Epithelial cell of proximal tubule (primary cell): Measurements from ENCODE around the gene JPT1. TPM values are rescaled to one million over a fixed set of nuclear protein-coding genes. Genes with fewer than 3 reads are reported as not detected.
"Not testable (repeated sequence)": the region's sequence is repeated elsewhere in the genome, so short reads cannot be mapped to it uniquely, and the experiment has no call there.

ENCODE experiments used
- DNase-seq: peaks from one replicate; pipeline ENCODE4 v3.0.0-alpha.2; 2011; ENCODE audit warnings: low read depth
- H3K4me3 ChIP-seq: 2 replicates; pipeline ENCODE4 v1.5.1; 2011; ENCODE audit warnings: low read depth, mild to moderate bottlenecking, low read length
- total RNA-seq: library from RNA; depleted of rRNA; stranded (reverse); fragments of >200 nt; gene quantifications from 2 replicates; pipeline ENCODE4 v1.2.3, GENCODE V29; 2015
- TF ChIP-seq, protein P1 (sequence below): conservative IDR thresholded peaks from 2 replicates; pipeline ENCODE4 v1.5.1; 2012; ENCODE audit warnings: low read depth, mild to moderate bottlenecking, low read length

JPT1 gene
- total RNA-seq, 1 donor from 2014 or later: 539 TPM

DNA sequence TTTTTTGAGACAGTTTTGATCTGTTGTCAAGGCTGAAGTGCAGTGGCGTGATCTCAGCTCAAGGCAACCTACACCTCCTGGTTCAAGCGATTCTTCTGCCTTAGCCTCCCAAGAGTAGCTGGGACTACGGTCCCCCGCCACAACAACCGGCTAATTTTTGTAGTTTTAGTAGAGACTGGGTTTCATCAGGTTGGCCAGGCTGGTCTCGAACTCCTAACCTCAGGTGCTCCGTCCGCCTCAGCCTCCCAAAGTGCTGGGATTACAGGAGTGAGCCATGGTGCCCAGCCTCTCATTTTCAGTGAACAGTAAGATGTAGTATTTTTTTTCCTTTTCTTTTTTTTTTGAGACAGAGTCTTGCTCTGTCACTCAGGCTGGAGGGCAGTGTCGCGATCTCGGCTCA, 20.7 kb upstream of the JPT1 start:
- TF ChIP-seq, protein P1, sequence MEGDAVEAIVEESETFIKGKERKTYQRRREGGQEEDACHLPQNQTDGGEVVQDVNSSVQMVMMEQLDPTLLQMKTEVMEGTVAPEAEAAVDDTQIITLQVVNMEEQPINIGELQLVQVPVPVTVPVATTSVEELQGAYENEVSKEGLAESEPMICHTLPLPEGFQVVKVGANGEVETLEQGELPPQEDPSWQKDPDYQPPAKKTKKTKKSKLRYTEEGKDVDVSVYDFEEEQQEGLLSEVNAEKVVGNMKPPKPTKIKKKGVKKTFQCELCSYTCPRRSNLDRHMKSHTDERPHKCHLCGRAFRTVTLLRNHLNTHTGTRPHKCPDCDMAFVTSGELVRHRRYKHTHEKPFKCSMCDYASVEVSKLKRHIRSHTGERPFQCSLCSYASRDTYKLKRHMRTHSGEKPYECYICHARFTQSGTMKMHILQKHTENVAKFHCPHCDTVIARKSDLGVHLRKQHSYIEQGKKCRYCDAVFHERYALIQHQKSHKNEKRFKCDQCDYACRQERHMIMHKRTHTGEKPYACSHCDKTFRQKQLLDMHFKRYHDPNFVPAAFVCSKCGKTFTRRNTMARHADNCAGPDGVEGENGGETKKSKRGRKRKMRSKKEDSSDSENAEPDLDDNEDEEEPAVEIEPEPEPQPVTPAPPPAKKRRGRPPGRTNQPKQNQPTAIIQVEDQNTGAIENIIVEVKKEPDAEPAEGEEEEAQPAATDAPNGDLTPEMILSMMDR: no peak
- DNase-seq: no peak
- no peak overlapping the region for H3K4me3 ChIP-seq

DNA sequence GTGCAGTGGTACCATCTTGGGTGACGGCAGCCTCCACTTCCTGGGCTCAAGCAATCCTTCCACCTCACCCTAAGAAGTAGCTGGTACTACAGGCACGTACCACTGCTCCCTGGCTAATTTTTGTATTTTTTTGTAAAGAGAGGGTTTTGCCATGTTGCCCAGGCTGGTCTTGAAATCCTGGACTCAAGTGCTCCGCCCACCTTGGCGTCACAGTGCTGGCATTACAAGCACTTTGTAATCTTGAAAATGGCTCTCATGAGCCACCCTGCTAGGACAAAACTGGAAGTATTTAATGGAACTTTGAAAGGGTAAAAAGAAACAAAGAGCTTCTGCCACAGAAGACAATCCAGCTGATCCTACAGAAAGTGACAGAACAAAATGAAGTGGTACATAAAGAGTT, 19.2 kb upstream of the JPT1 start:
- TF ChIP-seq, protein P1: no peak
- no peak for DNase-seq
- H3K4me3 ChIP-seq: no peak overlapping the region

DNA sequence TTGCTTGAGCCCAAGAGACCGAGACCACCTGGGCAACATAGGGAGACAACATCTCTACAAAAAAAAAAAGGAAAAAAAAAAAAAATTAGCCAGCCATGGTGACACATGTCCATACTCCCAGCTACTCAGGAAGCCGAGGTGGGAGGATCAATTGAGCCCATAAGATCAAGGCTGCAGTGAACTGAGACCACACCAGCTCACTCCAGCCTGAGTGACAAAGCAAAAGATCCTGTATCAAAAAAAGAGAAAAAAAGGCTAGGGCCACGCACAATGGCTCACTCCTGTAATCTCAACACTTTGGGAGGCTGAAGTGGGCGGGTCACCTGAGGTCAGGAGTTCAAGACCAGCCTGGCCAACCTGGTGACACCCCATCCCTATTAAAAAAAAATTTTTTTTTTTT, 14.7 kb upstream of the JPT1 start:
- no peak for DNase-seq
- TF ChIP-seq, protein P1: no peak
- no peak overlapping the region for H3K4me3 ChIP-seq

DNA sequence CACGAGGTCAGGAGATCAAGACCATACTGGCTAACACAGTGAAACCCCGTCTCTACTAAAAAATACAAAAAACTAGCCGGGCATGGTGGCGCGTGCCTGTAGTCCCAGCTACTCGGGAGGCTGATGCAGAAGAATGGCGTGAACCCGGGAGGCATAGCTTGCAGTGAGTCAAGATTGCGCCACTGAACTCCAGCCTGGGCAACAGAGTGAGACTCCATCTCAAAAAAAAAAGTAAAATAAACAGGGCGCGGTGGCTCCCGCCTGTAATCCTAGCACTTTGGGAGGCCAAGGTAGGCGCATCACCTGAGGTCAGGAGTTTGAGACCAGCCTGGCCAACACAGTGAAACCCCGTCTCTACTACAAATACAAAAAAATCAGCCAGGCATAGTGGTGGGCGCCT, 10.3 kb upstream of the JPT1 start:
- not testable (repeated sequence) for DNase-seq, H3K4me3 ChIP-seq

DNA sequence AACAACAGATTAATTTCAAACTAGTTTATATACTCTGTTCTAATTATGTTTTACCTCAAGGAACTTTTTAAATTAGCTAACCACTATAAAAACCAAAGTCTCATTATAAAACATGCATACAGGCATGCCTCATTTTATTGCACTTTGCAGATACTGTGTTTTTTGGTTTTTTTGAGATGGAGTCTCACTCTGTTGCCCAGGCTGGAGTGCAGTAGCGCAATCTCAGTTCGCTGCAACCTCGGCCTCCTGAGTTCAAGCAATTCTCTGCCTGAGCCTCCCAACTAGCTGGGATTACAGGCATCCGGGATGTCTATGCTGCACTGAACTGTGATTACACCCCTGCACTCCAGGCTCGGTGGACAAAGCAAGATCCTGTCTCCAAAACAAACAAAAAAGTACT, 8.8 kb upstream of the JPT1 start:
- TF ChIP-seq, protein P1: no peak
- no peak for DNase-seq
- no peak overlapping the region for H3K4me3 ChIP-seq

DNA sequence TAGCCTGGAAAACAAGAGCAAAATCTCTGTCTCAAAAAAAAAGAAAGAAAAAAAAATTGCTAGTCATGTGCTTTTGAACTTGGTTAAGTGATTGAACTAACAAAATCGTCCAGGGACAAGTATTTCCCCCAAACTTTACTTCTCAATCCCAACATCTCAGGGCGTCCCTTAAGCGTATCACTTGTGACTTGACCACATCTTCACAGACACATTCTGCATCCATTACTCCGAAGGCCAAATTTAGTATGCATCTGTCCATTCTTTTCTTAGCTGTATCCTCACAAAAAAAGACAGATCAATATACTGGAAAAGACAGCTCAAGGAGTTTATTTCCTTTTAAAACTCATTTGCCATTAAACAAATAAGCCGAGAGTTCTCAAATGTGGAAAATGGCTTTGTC, 5.9 kb upstream of the JPT1 start:
- TF ChIP-seq, protein P1: no peak
- no peak overlapping the region for H3K4me3 ChIP-seq
- no peak for DNase-seq

DNA sequence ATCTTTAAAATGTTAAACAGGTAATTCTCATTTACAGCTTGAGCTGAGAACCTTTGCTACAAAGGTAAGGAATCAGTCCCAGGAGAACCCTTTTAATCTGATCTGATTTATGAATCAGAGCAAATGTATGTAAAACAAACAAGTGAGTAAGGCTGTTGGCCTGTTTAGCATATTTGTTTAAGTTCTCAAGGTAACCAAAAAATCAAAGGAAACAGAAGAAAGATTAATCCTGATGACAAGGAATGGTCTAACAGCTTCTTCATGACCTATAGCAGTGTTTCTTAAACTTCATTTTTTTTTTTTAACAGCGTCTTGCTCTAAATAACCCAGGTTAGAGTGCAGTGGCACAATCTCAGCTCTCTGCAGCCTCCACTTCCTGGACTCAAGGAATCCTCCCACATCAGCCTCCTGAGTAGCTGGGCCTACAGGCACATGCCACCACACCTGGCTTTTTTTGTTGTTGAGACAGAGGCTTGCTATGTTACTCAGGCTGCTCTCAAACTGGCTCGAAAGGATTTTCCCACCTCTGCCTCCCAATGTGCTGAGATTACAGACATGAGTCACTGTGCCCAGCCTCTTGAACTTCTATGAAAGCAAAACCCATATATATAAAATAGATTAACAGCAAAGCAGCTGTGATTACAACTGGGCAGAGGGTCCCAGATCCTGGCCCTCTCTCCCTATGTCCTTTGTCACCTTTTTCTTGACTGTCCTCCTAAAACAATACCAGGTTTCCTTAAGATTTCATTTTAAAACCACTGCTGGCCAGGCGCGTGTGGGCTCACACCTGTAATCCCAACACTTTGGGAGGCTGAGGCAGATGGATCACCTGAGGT, 5.1 kb upstream of the JPT1 start:
- DNase-seq: no peak
- TF ChIP-seq, protein P1: no peak
- no peak overlapping the region for H3K4me3 ChIP-seq

DNA sequence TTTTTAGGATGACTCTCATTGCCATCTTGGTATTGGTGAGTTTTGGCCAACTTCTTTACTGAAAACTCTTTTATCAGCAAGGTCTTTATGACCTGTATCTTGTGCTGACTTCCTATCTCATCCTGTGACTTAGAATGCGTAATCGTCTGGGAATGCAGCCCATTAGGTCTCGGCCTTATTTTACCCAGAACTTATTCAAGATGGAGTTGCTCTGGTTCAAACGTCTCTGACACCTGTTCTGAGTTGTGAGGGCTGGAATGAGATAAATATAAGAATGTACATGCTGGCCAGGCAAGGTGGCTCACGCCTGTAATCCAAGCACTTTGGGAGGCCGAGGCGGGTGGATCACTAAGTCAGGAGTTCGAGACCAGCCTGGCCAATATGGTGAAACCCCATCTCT, 4.2 kb upstream of the JPT1 start:
- not testable (repeated sequence) for DNase-seq

More for the DNA sequence above, 4.2 kb upstream of the JPT1 start:
- H3K4me3 ChIP-seq: not testable (repeated sequence)
